Lower leg skin (tissue), 3 donors: ENCODE results near the gene SPSB1.

Experiments
- POLR2A ChIP-seq, 2 donors: fragments of 450-650 bp; IDR thresholded peaks; one replicate each; pipeline ENCODE4 v1.6.1; 2016 to 2017; ENCODE audit warnings: antibody characterized with exemption in 2 of 2, mild to moderate bottlenecking in 1 of 2, moderate library complexity in 1 of 2
- TF ChIP-seq, protein P1 (sequence below), 3 donors: fragments of 450-650 bp; IDR thresholded peaks; one replicate each; pipeline ENCODE4 v1.5.1; 2016; ENCODE audit warnings: antibody characterized with exemption in 3 of 3, mild to moderate bottlenecking in 3 of 3, moderate library complexity in 2 of 3

DNA sequence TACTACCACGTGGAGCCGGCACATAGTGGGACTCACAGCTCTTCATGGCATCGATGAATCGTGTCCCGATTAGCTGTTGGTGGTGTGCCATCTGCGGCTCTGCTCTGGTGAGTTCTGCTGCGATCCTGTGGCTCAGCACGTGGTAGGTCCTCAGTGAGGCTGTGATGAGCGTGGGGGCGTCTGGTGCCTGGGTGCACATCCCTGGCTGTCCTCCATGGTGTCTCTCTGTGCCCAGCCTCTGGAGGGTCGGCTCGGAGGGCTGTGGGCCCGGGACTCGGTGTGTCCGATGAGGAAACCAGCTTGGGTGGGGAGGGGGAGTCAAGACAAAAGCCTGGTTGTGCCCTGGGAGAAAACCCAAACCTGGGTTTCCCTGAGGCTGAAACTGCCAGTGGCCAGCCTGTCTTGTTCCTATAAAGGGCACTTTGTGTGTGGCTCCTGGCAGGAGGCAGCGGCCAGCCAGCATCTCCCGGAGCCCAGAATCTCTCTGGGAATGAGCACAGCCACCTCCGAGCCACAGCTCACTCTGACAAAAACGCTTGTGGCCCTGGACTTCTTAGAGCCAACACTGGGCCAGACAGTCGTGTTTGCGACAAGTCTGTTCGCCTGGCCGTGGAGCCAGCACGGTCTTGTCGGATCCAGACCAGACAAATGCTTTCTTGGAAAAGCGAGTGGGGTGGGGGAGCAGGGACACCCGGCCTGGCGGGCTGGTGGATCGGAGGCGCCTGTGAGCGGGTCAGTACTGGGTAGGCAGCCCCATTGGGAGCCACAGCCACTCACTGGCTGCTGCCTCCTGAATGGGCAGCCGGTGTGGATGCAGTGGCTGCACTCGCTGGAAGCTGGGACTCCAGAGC lies 31.8 kb downstream of the SPSB1 start:
- TF ChIP-seq, protein P1, sequence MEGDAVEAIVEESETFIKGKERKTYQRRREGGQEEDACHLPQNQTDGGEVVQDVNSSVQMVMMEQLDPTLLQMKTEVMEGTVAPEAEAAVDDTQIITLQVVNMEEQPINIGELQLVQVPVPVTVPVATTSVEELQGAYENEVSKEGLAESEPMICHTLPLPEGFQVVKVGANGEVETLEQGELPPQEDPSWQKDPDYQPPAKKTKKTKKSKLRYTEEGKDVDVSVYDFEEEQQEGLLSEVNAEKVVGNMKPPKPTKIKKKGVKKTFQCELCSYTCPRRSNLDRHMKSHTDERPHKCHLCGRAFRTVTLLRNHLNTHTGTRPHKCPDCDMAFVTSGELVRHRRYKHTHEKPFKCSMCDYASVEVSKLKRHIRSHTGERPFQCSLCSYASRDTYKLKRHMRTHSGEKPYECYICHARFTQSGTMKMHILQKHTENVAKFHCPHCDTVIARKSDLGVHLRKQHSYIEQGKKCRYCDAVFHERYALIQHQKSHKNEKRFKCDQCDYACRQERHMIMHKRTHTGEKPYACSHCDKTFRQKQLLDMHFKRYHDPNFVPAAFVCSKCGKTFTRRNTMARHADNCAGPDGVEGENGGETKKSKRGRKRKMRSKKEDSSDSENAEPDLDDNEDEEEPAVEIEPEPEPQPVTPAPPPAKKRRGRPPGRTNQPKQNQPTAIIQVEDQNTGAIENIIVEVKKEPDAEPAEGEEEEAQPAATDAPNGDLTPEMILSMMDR (IDR thresholded peaks at IDR 0.05): no peak
- no peak for TF ChIP-seq POLR2A (IDR thresholded peaks at IDR 0.05)
